ENCODE results near the gene HEXIM2. TPM values are rescaled to one million over a fixed set of nuclear protein-coding genes. Genes with fewer than 3 reads are reported as not detected.
A peak's percentile ranks its signal among the peaks of the same experiment; 100 is the strongest.

The HEXIM2 gene
- total and polyA plus RNA-seq, 2 of the 13 experiments (the other 11 are each of a cell fraction or from before 2014, with no cell fraction given) = 27.1 to 32.4 TPM

DNA sequence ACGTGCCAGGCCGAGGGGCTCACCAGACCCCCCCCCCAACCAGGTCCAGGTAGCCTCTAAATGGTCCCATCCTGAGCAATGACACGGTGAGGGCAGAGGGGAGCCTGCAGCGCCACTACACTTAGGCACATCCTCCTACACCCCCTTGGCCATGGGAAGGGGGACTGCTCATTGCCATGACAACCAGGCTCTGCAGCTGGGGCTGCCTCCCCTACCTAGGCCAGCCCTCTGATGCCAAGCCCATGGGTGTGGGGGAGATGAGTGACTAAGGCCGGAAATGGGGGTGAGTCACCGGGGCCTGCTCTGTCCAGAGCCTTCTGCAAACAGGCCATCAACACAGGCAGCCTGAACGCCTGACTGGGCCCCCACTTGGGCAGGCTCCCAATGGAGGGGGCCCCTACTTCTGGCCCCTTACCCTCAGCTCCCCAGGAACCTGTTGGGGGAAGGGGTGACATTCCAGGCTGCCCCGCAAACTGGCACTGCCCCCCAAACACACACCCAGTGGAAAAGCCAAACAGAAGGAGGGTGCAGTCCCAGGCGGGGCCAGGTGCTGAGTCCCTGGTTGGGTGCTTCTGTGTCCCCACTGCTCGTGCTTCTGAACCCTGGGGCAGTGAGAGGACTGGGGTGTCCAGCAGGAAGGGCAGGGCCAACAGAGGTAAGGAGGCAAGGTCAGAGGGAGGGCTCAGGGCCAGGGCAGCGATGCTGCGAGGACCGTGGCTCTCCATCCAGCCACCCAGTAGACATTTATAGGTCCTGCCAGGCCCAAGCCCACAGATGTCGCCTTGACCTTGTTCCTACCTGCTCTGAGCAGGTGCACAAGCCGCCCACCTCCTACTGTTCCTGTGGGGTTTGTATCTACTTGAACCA, 37.5 kb upstream of the HEXIM2 start (continued):
- TF ChIP-seq PAWR (CRISPR knock-in tag; IDR thresholded peaks at IDR 0.05; ENCODE audit: borderline replicate concordance) (no peak), ZNF20 (CRISPR knock-in tag; IDR thresholded peaks at IDR 0.05) (no peak), KDM6A (CRISPR knock-in tag; IDR thresholded peaks at IDR 0.05; ENCODE audit: low read depth) (peak; percentile 48; the same call in 1 of the 2 replicates), MTF2 (CRISPR knock-in tag; IDR thresholded peaks at IDR 0.05; ENCODE audit: borderline replicate concordance) (no peak), ETV5 (CRISPR knock-in tag; IDR thresholded peaks at IDR 0.05; ENCODE audit: borderline replicate concordance) (peak; percentile 98), YEATS4 (CRISPR knock-in tag; IDR thresholded peaks at IDR 0.05; ENCODE audit: borderline replicate concordance) (no peak), ZNF282 (IDR thresholded peaks at IDR 0.05; ENCODE audit: partially characterized antibody) (no peak), SOX6 (IDR thresholded peaks at IDR 0.05) (no peak), SOX6 (CRISPR knock-in tag; IDR thresholded peaks at IDR 0.05) (peak; percentile 67), ATF1 (CRISPR knock-in tag; IDR thresholded peaks at IDR 0.05) (no peak), ZNF605 (CRISPR knock-in tag; IDR thresholded peaks at IDR 0.05) (peak; percentile 80), MEIS2 (CRISPR knock-in tag; IDR thresholded peaks at IDR 0.05) (no peak), KLF15 (CRISPR knock-in tag; IDR thresholded peaks at IDR 0.05; ENCODE audit: borderline replicate concordance) (no peak), ZNF550 (CRISPR knock-in tag; IDR thresholded peaks at IDR 0.05; ENCODE audit: borderline replicate concordance) (no peak), AGO1 (IDR thresholded peaks at IDR 0.05; ENCODE audit: low read depth, low read length, poor library complexity, severe bottlenecking) (peak; percentile 80), HNRNPL (IDR thresholded peaks at IDR 0.05; ENCODE audit: low read depth, low read length) (peak; percentile 97), ZNF530 (CRISPR knock-in tag; IDR thresholded peaks at IDR 0.05; ENCODE audit: low read depth) (no peak), ZNF484 (CRISPR knock-in tag; IDR thresholded peaks at IDR 0.05; ENCODE audit: borderline replicate concordance, low read depth) (no peak), RFX5 (IDR thresholded peaks at IDR 0.05; ENCODE audit: low read depth, low read length) (0 out of 2 replicates have a peak, but pooled peaks have one; percentile 6), TOPORS (CRISPR knock-in tag; IDR thresholded peaks at IDR 0.05) (no peak), ZNF567 (CRISPR knock-in tag; IDR thresholded peaks at IDR 0.05; ENCODE audit: borderline replicate concordance) (peak; percentile 74), THYN1 (CRISPR knock-in tag; IDR thresholded peaks at IDR 0.05; ENCODE audit: borderline replicate concordance, low read depth) (no peak), ZNF260 (CRISPR knock-in tag; IDR thresholded peaks at IDR 0.05; ENCODE audit: borderline replicate concordance, low read depth) (no peak), ZNF317 (CRISPR knock-in tag; IDR thresholded peaks at IDR 0.05) (no peak), GATAD1 (CRISPR knock-in tag; IDR thresholded peaks at IDR 0.05) (no peak), RBM39 (IDR thresholded peaks at IDR 0.05; ENCODE audit: low read depth, low read length, poor library complexity, severe bottlenecking) (no peak), ESRRA (CRISPR knock-in tag; IDR thresholded peaks at IDR 0.05; ENCODE audit: low read depth) (peak; percentile 71; the same call in 1 of the 2 replicates), KMT2A (CRISPR knock-in tag; IDR thresholded peaks at IDR 0.05) (no peak)
- TF ChIP-seq, protein P1, sequence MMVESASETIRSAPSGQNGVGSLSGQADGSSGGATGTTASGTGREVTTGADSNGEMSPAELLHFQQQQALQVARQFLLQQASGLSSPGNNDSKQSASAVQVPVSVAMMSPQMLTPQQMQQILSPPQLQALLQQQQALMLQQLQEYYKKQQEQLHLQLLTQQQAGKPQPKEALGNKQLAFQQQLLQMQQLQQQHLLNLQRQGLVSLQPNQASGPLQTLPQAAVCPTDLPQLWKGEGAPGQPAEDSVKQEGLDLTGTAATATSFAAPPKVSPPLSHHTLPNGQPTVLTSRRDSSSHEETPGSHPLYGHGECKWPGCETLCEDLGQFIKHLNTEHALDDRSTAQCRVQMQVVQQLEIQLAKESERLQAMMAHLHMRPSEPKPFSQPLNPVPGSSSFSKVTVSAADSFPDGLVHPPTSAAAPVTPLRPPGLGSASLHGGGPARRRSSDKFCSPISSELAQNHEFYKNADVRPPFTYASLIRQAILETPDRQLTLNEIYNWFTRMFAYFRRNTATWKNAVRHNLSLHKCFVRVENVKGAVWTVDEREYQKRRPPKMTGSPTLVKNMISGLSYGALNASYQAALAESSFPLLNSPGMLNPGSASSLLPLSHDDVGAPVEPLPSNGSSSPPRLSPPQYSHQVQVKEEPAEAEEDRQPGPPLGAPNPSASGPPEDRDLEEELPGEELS (CRISPR knock-in tag; IDR thresholded peaks at IDR 0.05) = no peak
- TF ChIP-seq, protein P2, sequence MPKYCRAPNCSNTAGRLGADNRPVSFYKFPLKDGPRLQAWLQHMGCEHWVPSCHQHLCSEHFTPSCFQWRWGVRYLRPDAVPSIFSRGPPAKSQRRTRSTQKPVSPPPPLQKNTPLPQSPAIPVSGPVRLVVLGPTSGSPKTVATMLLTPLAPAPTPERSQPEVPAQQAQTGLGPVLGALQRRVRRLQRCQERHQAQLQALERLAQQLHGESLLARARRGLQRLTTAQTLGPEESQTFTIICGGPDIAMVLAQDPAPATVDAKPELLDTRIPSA (CRISPR knock-in tag; IDR thresholded peaks at IDR 0.05; ENCODE audit: borderline replicate concordance) = no peak
